ENCODE data around the gene DLX3.

The DLX3 gene

DNA sequence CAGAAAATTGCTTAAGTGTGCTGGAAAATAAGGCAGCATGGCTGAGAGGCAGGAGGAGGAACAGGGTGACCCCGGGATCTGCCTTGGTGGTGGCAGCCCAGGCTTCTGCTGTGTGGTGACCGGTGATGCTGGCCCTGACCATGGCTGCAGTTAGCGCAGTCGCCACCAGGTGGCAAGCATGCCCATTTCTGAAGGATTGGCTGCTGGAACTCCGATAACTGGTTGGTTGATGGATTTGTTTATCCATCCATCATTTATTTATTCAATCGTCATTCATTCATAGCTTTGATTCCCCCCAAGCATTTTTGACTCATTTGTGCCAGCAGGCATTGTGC, 31.8 kb upstream of the DLX3 start:
- Histone ChIP-seq H3K27ac (peak overlapping the region; percentile 46), H3K36me3 (replicated peaks) (no peaks in the 10 kb centered on the region), H3K27me3 (replicated peaks) (no peaks in the 10 kb centered on the region), H3K4me3 (ENCODE audit: low read depth, low read length) (peak overlapping the region; percentile 35)
- TF ChIP-seq, protein P1, sequence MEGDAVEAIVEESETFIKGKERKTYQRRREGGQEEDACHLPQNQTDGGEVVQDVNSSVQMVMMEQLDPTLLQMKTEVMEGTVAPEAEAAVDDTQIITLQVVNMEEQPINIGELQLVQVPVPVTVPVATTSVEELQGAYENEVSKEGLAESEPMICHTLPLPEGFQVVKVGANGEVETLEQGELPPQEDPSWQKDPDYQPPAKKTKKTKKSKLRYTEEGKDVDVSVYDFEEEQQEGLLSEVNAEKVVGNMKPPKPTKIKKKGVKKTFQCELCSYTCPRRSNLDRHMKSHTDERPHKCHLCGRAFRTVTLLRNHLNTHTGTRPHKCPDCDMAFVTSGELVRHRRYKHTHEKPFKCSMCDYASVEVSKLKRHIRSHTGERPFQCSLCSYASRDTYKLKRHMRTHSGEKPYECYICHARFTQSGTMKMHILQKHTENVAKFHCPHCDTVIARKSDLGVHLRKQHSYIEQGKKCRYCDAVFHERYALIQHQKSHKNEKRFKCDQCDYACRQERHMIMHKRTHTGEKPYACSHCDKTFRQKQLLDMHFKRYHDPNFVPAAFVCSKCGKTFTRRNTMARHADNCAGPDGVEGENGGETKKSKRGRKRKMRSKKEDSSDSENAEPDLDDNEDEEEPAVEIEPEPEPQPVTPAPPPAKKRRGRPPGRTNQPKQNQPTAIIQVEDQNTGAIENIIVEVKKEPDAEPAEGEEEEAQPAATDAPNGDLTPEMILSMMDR (IDR thresholded peaks at IDR 0.05; ENCODE audit: low read depth, low read length, missing control alignments), result peak; percentile 98
- DNase-seq, result peak; percentile 89
- in situ Hi-C loops (cut with HindIII; ENCODE audit: low pct_ligation_motif_present, low sequenced_read_pairs), result no loop called here

DNA sequence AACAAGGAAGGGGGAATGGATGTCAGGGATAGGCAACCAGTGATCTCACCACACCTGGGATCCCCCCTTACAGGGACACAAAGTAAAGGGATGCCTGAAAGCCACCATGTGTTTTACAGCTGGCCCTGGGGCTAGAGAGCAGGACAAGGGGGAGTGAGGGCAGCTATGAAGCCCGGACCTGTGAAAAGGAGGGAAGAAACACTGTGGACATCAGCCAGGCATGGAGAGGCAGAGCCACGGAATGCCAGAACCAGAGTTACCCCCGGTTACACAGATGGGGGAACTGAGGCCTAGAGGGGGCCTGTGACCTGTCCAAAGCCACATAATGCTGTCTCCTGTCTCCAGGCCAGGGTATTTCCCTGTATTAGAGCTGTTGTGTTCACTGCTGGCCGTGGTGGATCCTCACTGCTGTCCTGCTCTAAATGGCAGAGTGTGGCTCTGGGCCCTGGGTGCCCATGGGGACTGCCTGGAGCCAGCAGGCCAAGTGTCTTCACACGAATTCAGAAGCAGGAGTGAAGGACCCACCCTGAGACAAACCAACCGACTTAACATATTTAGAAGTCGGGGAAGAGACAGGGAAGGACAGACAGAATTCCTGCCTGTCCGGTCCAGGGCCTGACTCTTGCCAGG, 31.1 kb upstream of the DLX3 start:
- Histone ChIP-seq H3K27me3 (replicated peaks) (no peaks in the 10 kb centered on the region), H3K27ac (no peak overlapping the region), H3K4me3 (ENCODE audit: low read depth, low read length) (no peak overlapping the region), H3K36me3 (replicated peaks) (no peaks in the 10 kb centered on the region)
- no peak for DNase-seq
- TF ChIP-seq, protein P1 (IDR thresholded peaks at IDR 0.05; ENCODE audit: low read depth, low read length, missing control alignments), result no peak
- in situ Hi-C loops (cut with HindIII; ENCODE audit: low pct_ligation_motif_present, low sequenced_read_pairs), result no loop called here

- Histone ChIP-seq H3K27ac (no peak overlapping the region), H3K27me3 (replicated peaks) (no peaks in the 10 kb centered on the region), H3K4me3 (ENCODE audit: low read depth, low read length) (no peak overlapping the region), H3K36me3 (replicated peaks) (no peaks in the 10 kb centered on the region)
- DNase-seq, result no peak
- TF ChIP-seq, protein P1 (IDR thresholded peaks at IDR 0.05; ENCODE audit: low read depth, low read length, missing control alignments), result no peak
- in situ Hi-C loops (cut with HindIII; ENCODE audit: low pct_ligation_motif_present, low sequenced_read_pairs), result no loop called here
These were observed 29.8 kb upstream of the DLX3 start for GRCh38 chr17:50024808-50025207.

- Histone ChIP-seq H3K27ac (no peak overlapping the region), H3K27me3 (replicated peaks) (no peaks in the 10 kb centered on the region), H3K4me3 (ENCODE audit: low read depth, low read length) (no peak overlapping the region), H3K36me3 (replicated peaks) (no peaks in the 10 kb centered on the region)
- DNase-seq, result no peak
- TF ChIP-seq, protein P1 (IDR thresholded peaks at IDR 0.05; ENCODE audit: low read depth, low read length, missing control alignments), result no peak
- in situ Hi-C loops (cut with HindIII; ENCODE audit: low pct_ligation_motif_present, low sequenced_read_pairs), result no loop called here
These were observed 28.5 kb upstream of the DLX3 start for GRCh38 chr17:50023520-50023919.

DNA sequence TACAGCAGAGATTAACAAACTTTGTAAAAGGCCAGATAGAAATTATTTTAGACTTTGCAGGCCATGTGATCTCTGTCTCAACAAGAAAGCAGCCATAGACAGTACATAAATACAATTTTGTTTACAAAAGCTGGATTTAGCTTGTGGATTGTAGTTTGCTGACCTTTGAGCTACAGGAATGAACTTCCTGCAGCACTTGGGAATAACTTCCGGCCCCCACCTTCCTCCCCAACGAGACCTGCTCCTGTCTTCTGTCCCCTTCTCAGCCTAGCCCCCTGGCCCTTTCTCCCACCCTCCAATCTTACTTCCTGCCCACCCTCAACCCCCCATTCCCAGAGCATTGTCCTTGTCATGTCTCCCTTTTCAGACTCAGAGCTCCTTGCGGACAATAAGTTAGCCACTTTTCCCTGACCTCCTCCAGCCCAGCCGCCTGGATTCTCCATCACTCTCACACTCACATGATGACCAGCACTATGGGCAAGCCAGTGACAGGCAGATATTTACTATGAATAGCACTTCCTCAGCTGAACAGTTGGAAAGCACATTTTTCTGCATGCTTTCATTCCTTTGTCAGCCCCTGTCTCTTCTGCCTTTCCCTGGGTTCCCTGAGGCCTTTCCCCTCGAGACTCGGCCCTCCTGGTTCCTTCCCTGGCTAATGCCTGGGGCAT, 27.6 kb upstream of the DLX3 start:
- H3K36me3 ChIP-seq (replicated peaks), result no peaks in the 10 kb centered on the region
- no peak overlapping the region for H3K4me3 ChIP-seq (ENCODE audit: low read depth, low read length)
- TF ChIP-seq, protein P1 (IDR thresholded peaks at IDR 0.05; ENCODE audit: low read depth, low read length, missing control alignments), result no peak
- no peak overlapping the region for H3K27ac ChIP-seq
- H3K27me3 ChIP-seq (replicated peaks), result no peaks in the 10 kb centered on the region
- peak; percentile 29 for DNase-seq
- in situ Hi-C loops (cut with HindIII; ENCODE audit: low pct_ligation_motif_present, low sequenced_read_pairs), result no loop called here
